Smooth muscle cell (in vitro differentiated cells): ENCODE results near the gene FTO. TPM values are rescaled to one million over a fixed set of nuclear protein-coding genes. Genes with fewer than 3 reads are reported as not detected.

Experiments
- DNase-seq: peaks from one replicate; lab custom pipeline; 2025; ENCODE audit not compliant: unreplicated experiment; lab: John Stamatoyannopoulos, UW
- H2AFZ ChIP-seq: fragments of 200-600 bp; sonication (generic); 2 replicates; pipeline ENCODE4 v1.6.0; 2016; ENCODE audit warnings: antibody characterized with exemption, low read depth, mild to moderate bottlenecking
- H3F3A ChIP-seq: fragments of 200-600 bp; sonication (generic); 2 replicates; pipeline ENCODE4 v1.6.0; 2017; ENCODE audit warnings: antibody characterized with exemption, low read depth
- H3K27ac ChIP-seq: fragments of 200-600 bp; sonication (generic); 2 replicates; pipeline ENCODE4 v1.5.1; 2016; ENCODE audit warnings: low read depth, mild to moderate bottlenecking
- H3K27me3 ChIP-seq: fragments of 200-600 bp; sonication (generic); 2 replicates; pipeline ENCODE4 v1.6.1; 2016; ENCODE audit warnings: low read depth, mild to moderate bottlenecking
- H3K36me3 ChIP-seq: fragments of 200-600 bp; sonication (generic); 2 replicates; pipeline ENCODE4 v1.5.1; 2016; ENCODE audit warnings: low read depth
- H3K4me1 ChIP-seq: fragments of 200-600 bp; sonication (generic); 2 replicates; pipeline ENCODE4 v1.5.1; 2016; ENCODE audit warnings: low read depth
- H3K4me2 ChIP-seq: fragments of 200-600 bp; sonication (generic); 2 replicates; pipeline ENCODE4 v1.6.0; 2016; ENCODE audit warnings: mild to moderate bottlenecking
- H3K4me3 ChIP-seq: fragments of 200-600 bp; sonication (generic); 2 replicates; pipeline ENCODE4 v1.5.1; 2016; ENCODE audit warnings: mild to moderate bottlenecking
- H3K79me2 ChIP-seq: fragments of 200-600 bp; sonication (generic); 2 replicates; pipeline ENCODE4 v1.6.0; 2016; ENCODE audit warnings: low read depth, mild to moderate bottlenecking
- H3K9ac ChIP-seq: fragments of 200-600 bp; sonication (generic); 2 replicates; pipeline ENCODE4 v1.6.0; 2016; ENCODE audit warnings: low read depth
- H3K9me3 ChIP-seq: fragments of 200-600 bp; sonication (generic); replicated peaks from 2 replicates; pipeline ENCODE4 v1.5.1; 2016; ENCODE audit warnings: low read depth
- H4K20me1 ChIP-seq: fragments of 200-600 bp; sonication (generic); 2 replicates; pipeline ENCODE4 v1.6.0; 2016; ENCODE audit warnings: low read depth
- WGBS: methylation state at CpG from one replicate; pipeline ENCODE4 v1.1.7; 2016; ENCODE audit warnings: low lambda C conversion rate; 5-methylcytosine and 5-hydroxymethylcytosine counted together
- polyA plus RNA-seq: library from polyadenylated mRNA; unstranded; fragments of >200 nt; fragmentation: Nextera tagmentation; extraction: Ambion mirVana; gene quantifications from 2 replicates; pipeline ENCODE4 v1.2.1, GENCODE V29; 2016
- total RNA-seq: library from RNA; depleted of rRNA; stranded (reverse); fragments of >200 nt; gene quantifications from 2 replicates; pipeline ENCODE4 v1.2.3, GENCODE V29; 2014
- TF ChIP-seq, protein P1 (sequence below): fragments of 200-600 bp; sonication (generic); IDR thresholded peaks from 2 replicates; pipeline ENCODE4 v1.5.1; 2017; ENCODE audit warnings: borderline replicate concordance, mild to moderate bottlenecking, antibody characterized with exemption; ENCODE audit not compliant: insufficient read depth, poor library complexity, severe bottlenecking

FTO gene
- total and polyA plus RNA-seq, 2 experiments from 2014 or later: 81.1 to 89.9 TPM

DNA sequence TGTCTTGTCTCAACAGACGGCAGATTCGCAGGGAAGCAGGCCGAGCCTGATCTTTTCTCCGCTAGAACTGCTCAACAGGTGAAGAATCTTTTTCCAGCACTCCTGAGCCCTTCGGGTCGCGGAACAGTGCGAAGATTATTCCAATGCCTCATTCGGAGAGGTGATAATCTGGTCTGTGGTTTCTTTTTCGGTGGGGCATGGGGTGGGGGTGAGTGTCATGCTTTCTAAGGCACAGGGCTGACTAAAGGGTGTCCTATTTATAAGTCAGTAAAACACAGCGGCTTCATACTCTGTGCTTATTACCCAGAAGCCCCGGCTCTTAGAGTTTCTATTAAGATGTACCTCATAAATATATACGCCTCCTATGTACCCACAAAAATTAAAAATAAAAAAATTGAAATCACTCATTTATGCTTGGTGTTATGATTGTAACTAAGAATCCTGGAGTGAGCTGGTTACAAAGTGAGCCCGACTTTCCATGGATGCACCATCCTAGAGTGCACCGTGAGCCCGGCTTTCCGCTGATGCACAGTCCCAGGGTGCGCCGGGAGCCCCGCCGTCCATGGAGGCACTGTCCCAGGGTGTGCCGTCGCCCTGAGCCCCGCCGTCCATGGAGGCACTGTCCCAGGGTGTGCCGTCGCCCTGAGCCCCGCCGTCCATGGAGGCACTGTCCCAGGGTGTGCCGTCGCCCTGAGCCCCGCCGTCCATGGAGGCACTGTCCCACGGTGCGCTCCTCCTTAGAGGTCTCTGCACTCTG lies 417.8 kb downstream of the FTO start:
- 97% methylated on average over 35 of the region's 35 CpGs for WGBS
- Histone ChIP-seq H3K36me3 (no peaks in the 10 kb centered on the region), H3K79me2 (no peaks in the 10 kb centered on the region), H3K4me1 (no peaks in the 10 kb centered on the region), H3K27ac (no peak overlapping the region), H3K27me3 (no peaks in the 10 kb centered on the region), H3F3A (no peaks in the 10 kb centered on the region), H3K9me3 (no peaks in the 10 kb centered on the region), H3K9ac (no peak overlapping the region), H4K20me1 (no peaks in the 10 kb centered on the region), H2AFZ (no peak overlapping the region), H3K4me2 (no peak overlapping the region), H3K4me3 (no peak overlapping the region)
- no peak for DNase-seq
- TF ChIP-seq, protein P1, sequence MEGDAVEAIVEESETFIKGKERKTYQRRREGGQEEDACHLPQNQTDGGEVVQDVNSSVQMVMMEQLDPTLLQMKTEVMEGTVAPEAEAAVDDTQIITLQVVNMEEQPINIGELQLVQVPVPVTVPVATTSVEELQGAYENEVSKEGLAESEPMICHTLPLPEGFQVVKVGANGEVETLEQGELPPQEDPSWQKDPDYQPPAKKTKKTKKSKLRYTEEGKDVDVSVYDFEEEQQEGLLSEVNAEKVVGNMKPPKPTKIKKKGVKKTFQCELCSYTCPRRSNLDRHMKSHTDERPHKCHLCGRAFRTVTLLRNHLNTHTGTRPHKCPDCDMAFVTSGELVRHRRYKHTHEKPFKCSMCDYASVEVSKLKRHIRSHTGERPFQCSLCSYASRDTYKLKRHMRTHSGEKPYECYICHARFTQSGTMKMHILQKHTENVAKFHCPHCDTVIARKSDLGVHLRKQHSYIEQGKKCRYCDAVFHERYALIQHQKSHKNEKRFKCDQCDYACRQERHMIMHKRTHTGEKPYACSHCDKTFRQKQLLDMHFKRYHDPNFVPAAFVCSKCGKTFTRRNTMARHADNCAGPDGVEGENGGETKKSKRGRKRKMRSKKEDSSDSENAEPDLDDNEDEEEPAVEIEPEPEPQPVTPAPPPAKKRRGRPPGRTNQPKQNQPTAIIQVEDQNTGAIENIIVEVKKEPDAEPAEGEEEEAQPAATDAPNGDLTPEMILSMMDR: no peak

DNA sequence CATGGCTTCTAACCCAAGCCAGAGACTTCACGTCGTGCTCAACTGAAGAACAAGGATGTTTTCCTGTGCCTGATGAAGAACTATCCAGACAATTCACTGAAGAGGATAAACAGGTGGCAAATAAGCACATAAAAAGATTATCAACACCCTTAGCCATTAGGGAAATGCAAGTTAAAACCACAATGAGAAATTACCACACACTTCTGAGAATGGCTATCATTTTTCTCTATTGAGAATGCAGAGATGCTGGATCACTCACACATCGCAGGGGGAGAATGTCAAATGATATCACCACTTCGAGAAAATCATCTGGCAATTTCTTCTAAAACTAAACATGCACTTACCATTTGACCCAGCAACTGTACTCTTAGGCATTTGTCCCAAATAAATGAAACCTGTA lies 419.8 kb downstream of the FTO start:
- Histone ChIP-seq H3K79me2 (no peaks in the 10 kb centered on the region), H2AFZ (no peak overlapping the region), H3K4me1 (no peaks in the 10 kb centered on the region), H3F3A (no peaks in the 10 kb centered on the region), H3K4me2 (no peak overlapping the region), H3K9me3 (no peaks in the 10 kb centered on the region), H3K36me3 (no peaks in the 10 kb centered on the region), H3K4me3 (no peak overlapping the region), H3K9ac (no peak overlapping the region), H3K27ac (no peak overlapping the region), H3K27me3 (peaks cover 12% of the 10 kb centered on the region), H4K20me1 (no peaks in the 10 kb centered on the region)
- TF ChIP-seq, protein P1: no peak
- DNase-seq: no peak
- 86% methylated on average over 4 of the region's 4 CpGs for WGBS

DNA sequence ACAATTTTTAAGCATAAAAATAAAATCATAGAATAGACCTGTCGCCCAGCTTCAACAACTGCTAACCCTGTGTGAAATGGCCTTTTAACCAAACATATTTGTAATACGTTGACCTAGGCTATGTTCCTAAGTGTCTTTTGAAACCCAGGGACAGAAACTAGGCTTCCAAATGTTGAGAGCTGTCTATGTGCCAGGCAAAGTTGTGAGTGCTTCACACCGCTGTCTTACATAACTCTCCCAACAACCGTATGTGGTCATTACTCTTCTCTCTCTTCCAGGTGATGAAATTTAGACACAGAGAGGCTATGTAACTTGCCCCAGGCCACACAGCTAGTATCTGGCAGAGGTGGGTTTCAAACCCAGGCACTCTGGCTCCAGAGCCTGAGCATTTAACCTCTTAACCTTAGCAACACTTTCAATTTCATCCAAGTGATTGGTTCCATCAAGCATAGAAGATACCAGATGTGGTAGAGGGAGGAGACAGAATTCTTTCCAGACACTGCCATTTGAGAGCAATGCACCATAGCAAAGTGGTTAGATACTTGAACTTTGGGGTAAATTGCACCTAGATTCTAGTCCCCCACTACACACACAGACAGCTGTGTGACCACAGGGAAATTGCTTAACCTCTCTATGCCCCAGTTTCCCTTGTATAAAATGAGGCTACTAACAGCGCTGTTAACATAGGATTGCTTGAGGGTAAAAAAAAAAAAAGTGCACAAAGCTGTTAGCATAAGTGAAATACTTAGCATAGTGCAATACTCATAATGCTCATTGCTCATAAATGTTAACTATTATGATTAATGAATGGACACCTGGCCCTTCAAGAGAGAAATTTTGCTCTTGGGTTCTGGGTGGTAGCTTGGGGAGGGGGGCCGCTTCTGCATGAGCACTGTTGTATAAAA lies 422.0 kb downstream of the FTO start:
- H3K4me3 ChIP-seq: no peak overlapping the region
- TF ChIP-seq, protein P1: no peak
- no peaks in the 10 kb centered on the region for H3K4me1 ChIP-seq
- DNase-seq: no peak
- H3K9me3 ChIP-seq: no peaks in the 10 kb centered on the region
- whole genome bisulfite sequencing: 89% methylated on average over 6 of the region's 6 CpGs
- H3K9ac ChIP-seq: no peak overlapping the region
- no peaks in the 10 kb centered on the region for H3K36me3 ChIP-seq
- no peaks in the 10 kb centered on the region for H3K79me2 ChIP-seq
- H3K27ac ChIP-seq: no peak overlapping the region
- no peak overlapping the region for H2AFZ ChIP-seq
- H3K27me3 ChIP-seq: peaks cover 12% of the 10 kb centered on the region
- no peaks in the 10 kb centered on the region for H4K20me1 ChIP-seq
- no peak overlapping the region for H3K4me2 ChIP-seq
- H3F3A ChIP-seq: no peaks in the 10 kb centered on the region
